Measurements from ENCODE around the gene TANC1. TPM values are rescaled to one million over a fixed set of nuclear protein-coding genes. Genes with fewer than 3 reads are reported as not detected.

Gene TANC1
- total and polyA plus RNA-seq, 12 donors: 17.8 to 90.5 (median 70.0) TPM

GRCh38 chr2:159003555-159003954, 35.1 kb downstream of the TANC1 start:
- intact Hi-C loops (cut with DNase I): no loop called here
- DNase-seq: no peak
- no peak overlapping the region for H3K4me3 ChIP-seq
- TF ChIP-seq, protein P1, sequence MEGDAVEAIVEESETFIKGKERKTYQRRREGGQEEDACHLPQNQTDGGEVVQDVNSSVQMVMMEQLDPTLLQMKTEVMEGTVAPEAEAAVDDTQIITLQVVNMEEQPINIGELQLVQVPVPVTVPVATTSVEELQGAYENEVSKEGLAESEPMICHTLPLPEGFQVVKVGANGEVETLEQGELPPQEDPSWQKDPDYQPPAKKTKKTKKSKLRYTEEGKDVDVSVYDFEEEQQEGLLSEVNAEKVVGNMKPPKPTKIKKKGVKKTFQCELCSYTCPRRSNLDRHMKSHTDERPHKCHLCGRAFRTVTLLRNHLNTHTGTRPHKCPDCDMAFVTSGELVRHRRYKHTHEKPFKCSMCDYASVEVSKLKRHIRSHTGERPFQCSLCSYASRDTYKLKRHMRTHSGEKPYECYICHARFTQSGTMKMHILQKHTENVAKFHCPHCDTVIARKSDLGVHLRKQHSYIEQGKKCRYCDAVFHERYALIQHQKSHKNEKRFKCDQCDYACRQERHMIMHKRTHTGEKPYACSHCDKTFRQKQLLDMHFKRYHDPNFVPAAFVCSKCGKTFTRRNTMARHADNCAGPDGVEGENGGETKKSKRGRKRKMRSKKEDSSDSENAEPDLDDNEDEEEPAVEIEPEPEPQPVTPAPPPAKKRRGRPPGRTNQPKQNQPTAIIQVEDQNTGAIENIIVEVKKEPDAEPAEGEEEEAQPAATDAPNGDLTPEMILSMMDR (IDR thresholded peaks at IDR 0.05): no peak
- no peak for ATAC-seq
- H3K27ac ChIP-seq: no peak overlapping the region
- H3K36me3 ChIP-seq: peaks cover 0 to 56% (median 6%) of the 10 kb centered on the region in 9 donors
- peaks cover 0 to 4% (median 0%) of the 10 kb centered on the region in 11 donors for H3K9me3 ChIP-seq
- 78 to 88% methylated on average over 13 of the region's 13 CpGs for WGBS, 2 donors
- H3K4me1 ChIP-seq: peaks cover 4 to 45% (median 23%) of the 10 kb centered on the region in 9 donors
- H3K27me3 ChIP-seq: no peaks in the 10 kb centered on the region

GRCh38 chr2:159004849-159005248, 36.4 kb downstream of the TANC1 start:
- Histone ChIP-seq H3K4me1 (peaks cover 0 to 36% (median 12%) of the 10 kb centered on the region in 9 donors), H3K27ac (no peak overlapping the region), H3K27me3 (no peaks in the 10 kb centered on the region), H3K9me3 (peaks cover 0 to 4% (median 0%) of the 10 kb centered on the region in 11 donors), H3K36me3 (peaks cover 0 to 56% (median 6%) of the 10 kb centered on the region in 9 donors), H3K4me3 (no peak overlapping the region)
- intact Hi-C loops (cut with DNase I): no loop called here
- no peak for ATAC-seq
- WGBS, 2 donors: 95 to 98% methylated on average over 6 of the region's 6 CpGs
- DNase-seq: no peak
- TF ChIP-seq, protein P1 (IDR thresholded peaks at IDR 0.05): no peak

DNA sequence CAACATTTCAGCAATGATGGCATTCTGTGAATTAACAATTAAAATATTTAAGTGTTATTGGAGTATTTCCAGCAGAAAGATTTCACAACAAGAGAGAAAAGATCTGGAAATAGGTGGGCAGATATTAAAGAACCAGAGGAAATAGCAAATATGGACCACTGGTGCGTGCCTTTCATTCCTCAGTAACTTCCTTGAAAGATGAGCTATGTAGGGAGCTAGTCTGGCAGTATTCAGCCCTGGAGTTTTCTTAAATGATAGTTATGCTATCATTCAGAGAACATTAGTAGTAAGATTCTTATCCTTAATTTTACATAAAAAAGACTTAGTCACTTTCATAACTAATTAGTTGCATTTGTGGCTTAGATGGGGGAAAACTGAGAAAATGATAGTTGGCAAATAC, 41.5 kb downstream of the TANC1 start:
- intact Hi-C loops (cut with DNase I): no loop called here
- no peak overlapping the region for H3K4me3 ChIP-seq
- H3K36me3 ChIP-seq: peaks cover 0 to 28% (median 5%) of the 10 kb centered on the region in 9 donors
- DNase-seq (no peak), ATAC-seq (no peak)
- peak overlapping the region in 1 of 10 donors; percentile 24 for H3K27ac ChIP-seq
- peaks cover 0 to 43% (median 33%) of the 10 kb centered on the region in 9 donors for H3K4me1 ChIP-seq
- H3K27me3 ChIP-seq: no peaks in the 10 kb centered on the region
- TF ChIP-seq, protein P1 (IDR thresholded peaks at IDR 0.05): no peak
- H3K9me3 ChIP-seq: peaks cover 0 to 10% (median 1%) of the 10 kb centered on the region in 11 donors
- WGBS, 2 donors: 91 to 93% methylated on average over 1 of the region's 1 CpG

DNA sequence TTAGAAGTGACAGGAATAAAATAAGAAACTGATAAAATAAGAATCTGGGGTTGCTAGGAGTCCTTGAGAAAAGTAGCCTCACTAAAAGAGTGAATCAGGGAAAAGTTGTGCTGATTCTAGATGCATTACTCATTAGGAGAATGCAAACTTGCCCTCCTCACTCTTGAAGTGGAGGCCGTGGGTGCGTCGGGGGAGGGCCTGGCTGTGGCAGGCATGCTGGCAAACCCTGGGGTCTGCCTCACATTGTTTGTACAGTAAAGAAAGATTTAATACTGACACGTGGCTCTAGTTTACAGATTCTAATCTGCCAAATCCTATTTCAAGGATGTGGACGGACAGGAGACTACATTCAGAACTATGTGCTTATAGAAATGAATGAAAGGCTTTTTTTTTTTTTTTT, 41.9 kb downstream of the TANC1 start:
- H3K27me3 ChIP-seq: no peaks in the 10 kb centered on the region
- DNase-seq (no peak), ATAC-seq (peak in 1 of 8 donors; percentile 18)
- 37 to 66% methylated on average over 5 of the region's 5 CpGs for WGBS, 2 donors
- H3K27ac ChIP-seq: peak overlapping the region in 1 of 10 donors; percentile 24
- H3K4me1 ChIP-seq: peaks cover 0 to 43% (median 33%) of the 10 kb centered on the region in 9 donors
- peaks cover 0 to 14% (median 5%) of the 10 kb centered on the region in 11 donors for H3K9me3 ChIP-seq
- H3K36me3 ChIP-seq: peaks cover 0 to 29% (median 5%) of the 10 kb centered on the region in 9 donors
- intact Hi-C loops (cut with DNase I): no loop called here
- TF ChIP-seq, protein P1 (IDR thresholded peaks at IDR 0.05): no peak
- H3K4me3 ChIP-seq: no peak overlapping the region
